GM12878 (cell line): Measurements from ENCODE around the gene DUSP15. TPM values are rescaled to one million over a fixed set of nuclear protein-coding genes. Genes with fewer than 3 reads are reported as not detected.

ENCODE experiments used
- ATAC-seq: fragments of 200-7000 bp; cut with Tn5 transposase; 3 replicates; pipeline ENCODE4 v1.9.1; 2020; ENCODE audit warnings: mild to moderate bottlenecking, moderate library complexity
- BruUV-seq: library from RNA; stranded (reverse); fragments of 400-500 nt; replicated peaks from 2 replicates; lab custom pipeline; 2021; lab: Mats Ljungman, UMichigan
- CTCF ChIA-PET: fragments of 300-600 bp; sonication (Branson Sonifier 250); formaldehyde crosslinking; extraction: SDS; loops from one replicate; lab custom pipeline; 2021; ENCODE audit warnings: inconsistent platforms; lab: Yijun Ruan, JAX
- POLR2A ChIA-PET: fragments of 350-600 bp; formaldehyde crosslinking; extraction: SDS; loops from one replicate; lab custom pipeline; 2021; ENCODE audit warnings: inconsistent platforms; lab: Charles Lee
- RAD21 ChIA-PET: fragments of 300-600 bp; sonication (Branson Sonifier 250); formaldehyde crosslinking; loops from one replicate; lab custom pipeline; 2023; ENCODE audit warnings: antibody characterized with exemption; ENCODE audit not compliant: unreplicated experiment; lab: Charles Lee
- SMC1A ChIA-PET: fragments of 300-600 bp; sonication (Branson Sonifier 250); formaldehyde crosslinking; loops from one replicate; lab custom pipeline; 2023; ENCODE audit not compliant: unreplicated experiment, uncharacterized antibody; lab: Charles Lee
- DNase-seq: peaks from one replicate; pipeline ENCODE4 v3.0.0-alpha.2; 2011; ENCODE audit warnings: low read depth, low spot score
- FAIRE-seq: peaks from 3 replicates; lab custom pipeline; 2011; peaks lifted over from hg19 to GRCh38; lab: Jason Lieb, UNC
- H2AFZ ChIP-seq: 2 replicates; pipeline ENCODE4 v1.6.0; 2011; ENCODE audit warnings: low read depth, low read length, control low read depth; ENCODE audit not compliant: control insufficient read depth
- H3K27ac ChIP-seq: 2 replicates; pipeline ENCODE4 v1.5.1; 2011; ENCODE audit warnings: control low read depth; ENCODE audit not compliant: control insufficient read depth, insufficient read depth
- H3K27me3 ChIP-seq, 2 experiments: replicated peaks in 1 of 2; 2 replicates each; pipeline versions ENCODE4 v1.6.0 to v1.6.1; 2011; ENCODE audit warnings: low read length in 1 of 2; ENCODE audit not compliant: control insufficient read depth in 2 of 2, insufficient read depth in 2 of 2
- H3K36me3 ChIP-seq, 2 experiments: 2 replicates each; pipeline ENCODE4 v1.5.1; 2011; ENCODE audit warnings: low read length in 1 of 2; ENCODE audit not compliant: control insufficient read depth in 2 of 2, insufficient read depth in 2 of 2
- H3K4me1 ChIP-seq: 2 replicates; pipeline ENCODE4 v1.6.1; 2011; ENCODE audit warnings: mild to moderate bottlenecking, low read length, moderate library complexity, mixed read lengths; ENCODE audit not compliant: control insufficient read depth, insufficient read depth
- H3K4me2 ChIP-seq: 2 replicates; pipeline ENCODE4 v1.6.0; 2011; ENCODE audit warnings: control low read depth; ENCODE audit not compliant: control insufficient read depth, insufficient read depth
- H3K4me3 ChIP-seq: fragments of 200-600 bp; sonication (generic); 2 replicates; pipeline ENCODE4 v1.5.1; 2016
- H3K79me2 ChIP-seq: 2 replicates; pipeline ENCODE4 v1.6.0; 2011; ENCODE audit warnings: low read length; ENCODE audit not compliant: control insufficient read depth, insufficient read depth
- H3K9ac ChIP-seq: 2 replicates; pipeline ENCODE4 v1.8.0; 2011; ENCODE audit warnings: low read length, control low read depth, mixed read lengths; ENCODE audit not compliant: control insufficient read depth, insufficient read depth
- H3K9me3 ChIP-seq: replicated peaks from 3 replicates; pipeline ENCODE4 v1.5.1; 2011; ENCODE audit warnings: mild to moderate bottlenecking, low read length; ENCODE audit not compliant: control insufficient read depth, insufficient read depth
- H4K20me1 ChIP-seq: 2 replicates; pipeline ENCODE4 v1.6.0; 2011; ENCODE audit not compliant: control insufficient read depth, insufficient read depth
- BCL3 ChIP-seq: IDR thresholded peaks from 2 replicates; pipeline ENCODE4 v1.6.1; 2011; ENCODE audit warnings: borderline replicate concordance, low read depth, mild to moderate bottlenecking, moderate library complexity, low read length; ENCODE audit not compliant: insufficient read depth, poor library complexity, severe bottlenecking
- BRCA1 ChIP-seq: IDR thresholded peaks from 2 replicates; pipeline ENCODE4 v1.6.1; 2011; ENCODE audit warnings: low read depth, low read length, improper control_type of control experiment
- TCF12 ChIP-seq: IDR thresholded peaks from 2 replicates; pipeline ENCODE4 v1.6.1; 2011; ENCODE audit warnings: low read depth, mild to moderate bottlenecking, low read length
- ZNF24 ChIP-seq: fragments of 450-650 bp; IDR thresholded peaks from 2 replicates; pipeline ENCODE4 v1.6.1; 2017; ENCODE audit warnings: antibody characterized with exemption, mild to moderate bottlenecking
- WGBS: methylation state at CpG from one replicate; pipeline ENCODE4 v1.1.6; 2016; ENCODE audit warnings: low lambda C conversion rate; ENCODE audit not compliant: insufficient replicate concordance, insufficient coverage; ENCODE audit errors: missing lambda C conversion rate; 5-methylcytosine and 5-hydroxymethylcytosine counted together
- in situ Hi-C: fragments of 300-500 bp; cut with MboI; formaldehyde crosslinking; loops from 9 replicates; pipeline ENCODE4 v1.14.3; 2018; ENCODE audit warnings: mixed read lengths
- intact Hi-C: fragments of 100-400 bp; cut with micrococcal nuclease; formaldehyde crosslinking; loops from one replicate; pipeline ENCODE4 v1.14.2; 2022; ENCODE audit not compliant: unreplicated experiment
- polyA plus RNA-seq, 11 experiments: library from polyadenylated mRNA; depleted of rRNA in 4 of 11; unstranded in 6 of 11; stranded (reverse) in 5 of 11; fragments of >200 nt; fragmentation: Nextera tagmentation in 4 of 11; fragmentation: Illumina TruSeq in 1 of 11; extraction: Ambion mirVana in 4 of 11; extraction: Trizol in 1 of 11; gene quantifications; 1 replicate in 1 of 11; 2 replicates in 10 of 11; pipeline versions ENCODE4 v1.2.1 to v1.2.3, GENCODE V29; 2011 to 2016; ENCODE audit warnings: inconsistent platforms in 2 of 11, missing spikeins in 2 of 11, low read depth in 1 of 11
- total RNA-seq, 4 experiments: library from RNA; depleted of rRNA in 3 of 4; stranded (reverse); fragments of >200 nt in 3 of 4; fragmentation: Illumina TruSeq in 1 of 4; extraction: Trizol in 1 of 4; gene quantifications; 2 replicates each; pipeline versions ENCODE4 v1.2.1 to v1.2.3, GENCODE V29; 2013 to 2021
- TF ChIP-seq, protein P1 (sequence below): fragments of 450-650 bp; IDR thresholded peaks from 2 replicates; pipeline ENCODE4 v1.6.1; 2016; ENCODE audit warnings: mild to moderate bottlenecking, moderate library complexity, borderline replicate concordance

Gene DUSP15
- total and polyA plus RNA-seq, 10 of the 15 experiments (the other 5 are each of a cell fraction or from before 2014, with no cell fraction given) = 0.06 to 2.5 (median 0.67) TPM; not detected in 1

DNA sequence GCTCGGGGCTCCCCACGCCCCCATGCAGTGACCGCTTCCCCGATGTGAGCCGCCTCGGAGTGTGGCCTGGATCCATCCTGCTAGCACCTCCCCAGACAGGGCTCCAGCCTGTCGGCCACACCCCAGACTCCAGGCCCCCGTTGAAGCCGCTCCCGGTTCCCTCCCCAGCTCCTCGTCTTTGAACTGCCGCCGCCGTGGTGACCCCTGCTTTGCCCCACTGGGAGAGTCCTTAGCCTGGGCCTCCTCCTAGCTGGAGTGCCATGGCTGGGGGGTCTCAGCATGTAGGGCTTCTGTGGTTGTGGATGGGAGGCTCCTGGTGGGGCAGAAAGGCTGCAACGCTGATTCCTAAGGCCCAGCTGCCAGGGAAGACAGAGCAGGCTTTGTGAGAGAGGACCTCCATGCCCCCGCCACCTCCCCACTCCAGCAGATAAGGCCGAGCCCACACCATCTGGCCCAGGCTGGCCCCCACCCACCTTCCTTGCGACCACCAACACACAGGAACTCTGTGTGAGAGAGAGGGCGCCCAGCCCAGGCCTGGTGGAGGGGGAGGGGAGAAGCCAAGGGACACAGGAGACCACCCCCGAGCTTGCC lies 36.3 kb downstream of the DUSP15 start:
- in situ Hi-C loops = no loop called here
- RAD21 ChIA-PET = no interaction called here
- no TSS peak for BruUV-seq

More for the DNA sequence above, 36.3 kb downstream of the DUSP15 start:
- intact Hi-C loops = no loop called here
- Histone ChIP-seq H3K79me2 (no peaks in the 10 kb centered on the region), H3K4me3 (no peak overlapping the region), H3K4me2 (no peak overlapping the region), H3K4me1 (peaks cover 8% of the 10 kb centered on the region; the same call in 1 of the 2 replicates), H3K27ac (no peak overlapping the region), H3K9ac (no peak overlapping the region), H3K9me3 (no peaks in the 10 kb centered on the region), H2AFZ (no peak overlapping the region), H3K27me3 (no peaks in the 10 kb centered on the region), H3K36me3 (no peaks in the 10 kb centered on the region; a peak in 1 of 4 replicates), H4K20me1 (no peaks in the 10 kb centered on the region)
- no peak for DNase-seq
- no peak for FAIRE-seq
- TF ChIP-seq BCL3 (no peak), TCF12 (no peak), ZNF24 (no peak), BRCA1 (no peak)
- TF ChIP-seq, protein P1, sequence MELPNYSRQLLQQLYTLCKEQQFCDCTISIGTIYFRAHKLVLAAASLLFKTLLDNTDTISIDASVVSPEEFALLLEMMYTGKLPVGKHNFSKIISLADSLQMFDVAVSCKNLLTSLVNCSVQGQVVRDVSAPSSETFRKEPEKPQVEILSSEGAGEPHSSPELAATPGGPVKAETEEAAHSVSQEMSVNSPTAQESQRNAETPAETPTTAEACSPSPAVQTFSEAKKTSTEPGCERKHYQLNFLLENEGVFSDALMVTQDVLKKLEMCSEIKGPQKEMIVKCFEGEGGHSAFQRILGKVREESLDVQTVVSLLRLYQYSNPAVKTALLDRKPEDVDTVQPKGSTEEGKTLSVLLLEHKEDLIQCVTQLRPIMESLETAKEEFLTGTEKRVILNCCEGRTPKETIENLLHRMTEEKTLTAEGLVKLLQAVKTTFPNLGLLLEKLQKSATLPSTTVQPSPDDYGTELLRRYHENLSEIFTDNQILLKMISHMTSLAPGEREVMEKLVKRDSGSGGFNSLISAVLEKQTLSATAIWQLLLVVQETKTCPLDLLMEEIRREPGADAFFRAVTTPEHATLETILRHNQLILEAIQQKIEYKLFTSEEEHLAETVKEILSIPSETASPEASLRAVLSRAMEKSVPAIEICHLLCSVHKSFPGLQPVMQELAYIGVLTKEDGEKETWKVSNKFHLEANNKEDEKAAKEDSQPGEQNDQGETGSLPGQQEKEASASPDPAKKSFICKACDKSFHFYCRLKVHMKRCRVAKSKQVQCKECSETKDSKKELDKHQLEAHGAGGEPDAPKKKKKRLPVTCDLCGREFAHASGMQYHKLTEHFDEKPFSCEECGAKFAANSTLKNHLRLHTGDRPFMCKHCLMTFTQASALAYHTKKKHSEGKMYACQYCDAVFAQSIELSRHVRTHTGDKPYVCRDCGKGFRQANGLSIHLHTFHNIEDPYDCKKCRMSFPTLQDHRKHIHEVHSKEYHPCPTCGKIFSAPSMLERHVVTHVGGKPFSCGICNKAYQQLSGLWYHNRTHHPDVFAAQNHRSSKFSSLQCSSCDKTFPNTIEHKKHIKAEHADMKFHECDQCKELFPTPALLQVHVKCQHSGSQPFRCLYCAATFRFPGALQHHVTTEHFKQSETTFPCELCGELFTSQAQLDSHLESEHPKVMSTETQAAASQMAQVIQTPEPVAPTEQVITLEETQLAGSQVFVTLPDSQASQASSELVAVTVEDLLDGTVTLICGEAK = no peak
- 76% methylated on average over 20 of the region's 20 CpGs for WGBS
- SMC1A ChIA-PET = no interaction called here
- ATAC-seq = no peak
- POLR2A ChIA-PET = interaction anchor here (0.6 to 1.1 kb wide), 3 partner anchors 11 to 375 kb away, joined by 3 to 5 read pairs (median 4); no protein-coding TSS in a partner anchor
- CTCF ChIA-PET = interaction anchor here (0.6 to 5.7 kb wide), 7 partner anchors 9 to 170 kb away, joined by 3 to 37 read pairs (median 5); partner anchors contain the start of gene MYLK2
